NCI-H345 (cell line): ENCODE data around the gene FSIP1.

Experiments
- DNase-seq: peaks from one replicate; lab custom pipeline; 2025; lab: John Stamatoyannopoulos, UW

Gene FSIP1

GRCh38 chr15:39618063-39618823 is 164.4 kb downstream of the FSIP1 start:
- no peak for DNase-seq

GRCh38 chr15:39616731-39617455 is 165.7 kb downstream of the FSIP1 start:
- DNase-seq = no peak

- DNase-seq = no peak
Observed at GRCh38 chr15:39613861-39614260, 168.8 kb downstream of the FSIP1 start.

- no peak for DNase-seq
Observed at GRCh38 chr15:39613271-39613670, 169.4 kb downstream of the FSIP1 start.

GRCh38 chr15:39610665-39611064 is 172.0 kb downstream of the FSIP1 start:
- DNase-seq = no peak

- DNase-seq = no peak
Observed at GRCh38 chr15:39609166-39609916, 173.3 kb downstream of the FSIP1 start.

GRCh38 chr15:39608185-39609139 is 174.2 kb downstream of the FSIP1 start:
- DNase-seq = no peak

GRCh38 chr15:39605146-39605545 is 177.5 kb downstream of the FSIP1 start:
- no peak for DNase-seq

GRCh38 chr15:39602143-39602542 is 180.5 kb downstream of the FSIP1 start:
- DNase-seq = no peak

GRCh38 chr15:39599871-39600270 is 182.8 kb downstream of the FSIP1 start:
- no peak for DNase-seq

- no peak for DNase-seq
Observed at GRCh38 chr15:39598958-39599845, 183.4 kb downstream of the FSIP1 start.

- no peak for DNase-seq
Observed at GRCh38 chr15:39598186-39598850, 184.3 kb downstream of the FSIP1 start.

- no peak for DNase-seq
Observed at GRCh38 chr15:39597751-39598185, 184.9 kb downstream of the FSIP1 start.

GRCh38 chr15:39597336-39597735 is 185.3 kb downstream of the FSIP1 start:
- no peak for DNase-seq

- no peak for DNase-seq
Observed at GRCh38 chr15:39596358-39597051, 186.1 kb downstream of the FSIP1 start.

- no peak for DNase-seq
Observed at GRCh38 chr15:39595338-39596221, 187.1 kb downstream of the FSIP1 start.

GRCh38 chr15:39594446-39595337 is 187.9 kb downstream of the FSIP1 start:
- no peak for DNase-seq
